ENCODE results near the gene PACSIN1. TPM values are rescaled to one million over a fixed set of nuclear protein-coding genes. Genes with fewer than 3 reads are reported as not detected.

PACSIN1 gene
- total RNA-seq, 1 experiment from 2014 or later, result 0.26 TPM

GRCh38 chr6:34536959-34537848 lies 71.3 kb downstream of the PACSIN1 start:
- peaks cover 10% of the 10 kb centered on the region for H3K4me1 Mint-ChIP-seq (ENCODE audit: low read depth, unreplicated experiment)
- no peaks in the 10 kb centered on the region for H3K9me3 Mint-ChIP-seq (ENCODE audit: low read depth, unreplicated experiment)
- no peak overlapping the region for H3K4me3 Mint-ChIP-seq (ENCODE audit: low read depth, unreplicated experiment)
- TF ChIP-seq, protein P1, sequence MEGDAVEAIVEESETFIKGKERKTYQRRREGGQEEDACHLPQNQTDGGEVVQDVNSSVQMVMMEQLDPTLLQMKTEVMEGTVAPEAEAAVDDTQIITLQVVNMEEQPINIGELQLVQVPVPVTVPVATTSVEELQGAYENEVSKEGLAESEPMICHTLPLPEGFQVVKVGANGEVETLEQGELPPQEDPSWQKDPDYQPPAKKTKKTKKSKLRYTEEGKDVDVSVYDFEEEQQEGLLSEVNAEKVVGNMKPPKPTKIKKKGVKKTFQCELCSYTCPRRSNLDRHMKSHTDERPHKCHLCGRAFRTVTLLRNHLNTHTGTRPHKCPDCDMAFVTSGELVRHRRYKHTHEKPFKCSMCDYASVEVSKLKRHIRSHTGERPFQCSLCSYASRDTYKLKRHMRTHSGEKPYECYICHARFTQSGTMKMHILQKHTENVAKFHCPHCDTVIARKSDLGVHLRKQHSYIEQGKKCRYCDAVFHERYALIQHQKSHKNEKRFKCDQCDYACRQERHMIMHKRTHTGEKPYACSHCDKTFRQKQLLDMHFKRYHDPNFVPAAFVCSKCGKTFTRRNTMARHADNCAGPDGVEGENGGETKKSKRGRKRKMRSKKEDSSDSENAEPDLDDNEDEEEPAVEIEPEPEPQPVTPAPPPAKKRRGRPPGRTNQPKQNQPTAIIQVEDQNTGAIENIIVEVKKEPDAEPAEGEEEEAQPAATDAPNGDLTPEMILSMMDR (IDR thresholded peaks at IDR 0.05; ENCODE audit: unreplicated experiment), result no peak
- CTCF ChIA-PET, result interaction anchor here (1.0 to 1.8 kb wide), 3 partner anchors 22 to 133 kb away, joined by 3 to 5 read pairs (median 5); no protein-coding TSS in a partner anchor
- no TSS peak for BruUV-seq (replicated peaks)
- no peaks in the 10 kb centered on the region for H3K27me3 Mint-ChIP-seq (ENCODE audit: unreplicated experiment)
- H3K27ac Mint-ChIP-seq (ENCODE audit: unreplicated experiment), result no peak overlapping the region
- no peak for DNase-seq
- intact Hi-C loops (cut with micrococcal nuclease; ENCODE audit: unreplicated experiment), result no loop called here
- H3K36me3 Mint-ChIP-seq (ENCODE audit: insufficient read depth, unreplicated experiment), result no peaks in the 10 kb centered on the region

- DNase-seq, result no peak
- Mint-ChIP-seq H3K4me3 (ENCODE audit: low read depth, unreplicated experiment) (no peak overlapping the region), H3K36me3 (ENCODE audit: insufficient read depth, unreplicated experiment) (no peaks in the 10 kb centered on the region), H3K4me1 (ENCODE audit: low read depth, unreplicated experiment) (peaks cover 12% of the 10 kb centered on the region), H3K27ac (ENCODE audit: unreplicated experiment) (no peak overlapping the region), H3K9me3 (ENCODE audit: low read depth, unreplicated experiment) (no peaks in the 10 kb centered on the region), H3K27me3 (ENCODE audit: unreplicated experiment) (no peaks in the 10 kb centered on the region)
- no TSS peak for BruUV-seq (replicated peaks)
- CTCF ChIA-PET, result no interaction called here
- TF ChIP-seq, protein P1 (IDR thresholded peaks at IDR 0.05; ENCODE audit: unreplicated experiment), result no peak
- intact Hi-C loops (cut with micrococcal nuclease; ENCODE audit: unreplicated experiment), result no loop called here
Observed at GRCh38 chr6:34537922-34538550, 72.2 kb downstream of the PACSIN1 start.

GRCh38 chr6:34538581-34538980 lies 72.7 kb downstream of the PACSIN1 start:
- H3K4me3 Mint-ChIP-seq (ENCODE audit: low read depth, unreplicated experiment), result no peak overlapping the region
- CTCF ChIA-PET, result no interaction called here
- intact Hi-C loops (cut with micrococcal nuclease; ENCODE audit: unreplicated experiment), result no loop called here
- H3K4me1 Mint-ChIP-seq (ENCODE audit: low read depth, unreplicated experiment), result peaks cover 18% of the 10 kb centered on the region
- H3K36me3 Mint-ChIP-seq (ENCODE audit: insufficient read depth, unreplicated experiment), result no peaks in the 10 kb centered on the region
- no peaks in the 10 kb centered on the region for H3K9me3 Mint-ChIP-seq (ENCODE audit: low read depth, unreplicated experiment)
- no peak overlapping the region for H3K27ac Mint-ChIP-seq (ENCODE audit: unreplicated experiment)
- DNase-seq, result no peak
- BruUV-seq (replicated peaks), result no TSS peak
- H3K27me3 Mint-ChIP-seq (ENCODE audit: unreplicated experiment), result no peaks in the 10 kb centered on the region
- TF ChIP-seq, protein P1 (IDR thresholded peaks at IDR 0.05; ENCODE audit: unreplicated experiment), result no peak

- peaks cover 20% of the 10 kb centered on the region for H3K4me1 Mint-ChIP-seq (ENCODE audit: low read depth, unreplicated experiment)
- H3K36me3 Mint-ChIP-seq (ENCODE audit: insufficient read depth, unreplicated experiment), result no peaks in the 10 kb centered on the region
- no TSS peak for BruUV-seq (replicated peaks)
- DNase-seq, result no peak
- CTCF ChIA-PET, result interaction anchor here (0.6 kb wide), 1 partner anchor 828 kb away, joined by 4 read pairs; the partner anchor contains the start of gene UQCC2
- TF ChIP-seq, protein P1 (IDR thresholded peaks at IDR 0.05; ENCODE audit: unreplicated experiment), result no peak
- H3K9me3 Mint-ChIP-seq (ENCODE audit: low read depth, unreplicated experiment), result no peaks in the 10 kb centered on the region
- intact Hi-C loops (cut with micrococcal nuclease; ENCODE audit: unreplicated experiment), result no loop called here
- H3K27ac Mint-ChIP-seq (ENCODE audit: unreplicated experiment), result no peak overlapping the region
- H3K27me3 Mint-ChIP-seq (ENCODE audit: unreplicated experiment), result no peaks in the 10 kb centered on the region
- H3K4me3 Mint-ChIP-seq (ENCODE audit: low read depth, unreplicated experiment), result no peak overlapping the region
Observed at GRCh38 chr6:34539181-34539580, 73.3 kb downstream of the PACSIN1 start.

Measured in Calu3 (cell line).